Bronchial epithelial cell (primary cell): ENCODE results near the gene LPIN3. TPM values are rescaled to one million over a fixed set of nuclear protein-coding genes. Genes with fewer than 3 reads are reported as not detected.

Experiments used
- DNase-seq: peaks from one replicate; pipeline ENCODE4 v3.0.0-alpha.2; 2010; ENCODE audit warnings: low read depth
- FAIRE-seq: peaks from 2 replicates; lab custom pipeline; 2011; peaks lifted over from hg19 to GRCh38; lab: Jason Lieb, UNC
- H3K27me3 ChIP-seq: 2 replicates; pipeline ENCODE4 v1.5.1; 2011; ENCODE audit warnings: low read length; ENCODE audit not compliant: control insufficient read depth, insufficient read depth
- H3K36me3 ChIP-seq: 2 replicates; pipeline ENCODE4 v1.5.1; 2011; ENCODE audit warnings: low read length; ENCODE audit not compliant: control insufficient read depth, insufficient read depth
- H3K4me3 ChIP-seq: 2 replicates; pipeline ENCODE4 v1.5.1; 2011; ENCODE audit warnings: mild to moderate bottlenecking, low read depth, low read length, control low read depth
- CTCF ChIP-seq: IDR thresholded peaks from 2 replicates; pipeline ENCODE4 v1.5.1; 2011; ENCODE audit warnings: mild to moderate bottlenecking, moderate library complexity, low read length, control low read depth, inconsistent platforms; ENCODE audit not compliant: insufficient read depth, severe bottlenecking
- total RNA-seq: library from RNA; depleted of rRNA; stranded (reverse); fragments of >200 nt; gene quantifications from 2 replicates; pipeline ENCODE4 v1.2.1, GENCODE V29; 2014

LPIN3 gene
- total RNA-seq, 1 donor from 2014 or later, result 3.9 TPM

DNA sequence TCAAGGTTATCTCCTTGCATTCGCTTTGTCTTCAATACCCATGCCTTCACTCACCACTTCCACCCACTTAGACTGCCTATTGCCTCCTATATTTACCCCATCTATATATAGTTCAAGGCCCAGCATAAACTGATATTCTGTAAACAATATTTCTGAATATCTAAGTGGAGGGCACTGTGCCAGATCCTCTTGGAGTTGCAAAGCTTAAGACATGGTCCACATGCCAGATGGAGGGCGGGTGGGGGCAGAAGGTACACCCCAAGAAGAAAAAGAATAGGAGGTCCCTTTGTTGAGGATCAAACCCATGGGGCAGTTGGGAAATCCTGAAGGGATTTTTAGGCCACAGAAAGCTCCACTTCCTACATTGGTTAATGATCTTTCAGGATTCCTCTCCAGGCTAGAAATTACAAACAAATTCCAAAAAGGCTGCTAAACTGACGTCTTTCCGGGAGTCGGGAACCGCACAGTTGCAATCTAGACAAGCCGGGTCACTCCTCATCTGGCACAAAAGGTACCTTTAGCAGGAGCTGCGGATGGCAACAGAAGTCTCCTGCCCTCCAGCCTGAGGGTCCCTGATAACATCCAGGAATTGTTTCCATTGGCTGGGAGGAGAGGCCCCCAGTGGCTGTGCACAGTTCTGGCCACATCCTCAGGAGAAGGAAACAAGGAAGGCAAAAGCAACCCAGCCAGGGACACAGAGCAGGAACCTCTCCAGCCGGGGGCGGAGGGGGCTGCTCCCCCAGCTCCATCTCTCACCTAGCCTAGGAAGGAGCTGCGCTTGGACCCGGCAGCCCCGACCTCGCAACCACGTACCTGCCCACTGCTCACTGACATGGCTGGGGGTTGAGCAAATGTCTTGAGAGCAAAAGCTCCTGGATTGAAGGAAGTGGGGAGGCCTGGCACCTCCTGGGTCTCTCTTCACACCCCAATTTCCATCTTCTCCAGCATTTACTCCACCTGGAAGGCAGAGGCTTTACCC lies 5.9 kb upstream of the LPIN3 start:
- H3K36me3 ChIP-seq, result no peaks in the 10 kb centered on the region
- DNase-seq (no peak), FAIRE-seq (no peak)
- no peak overlapping the region for H3K4me3 ChIP-seq
- no peak for TF ChIP-seq CTCF
- no peaks in the 10 kb centered on the region for H3K27me3 ChIP-seq

DNA sequence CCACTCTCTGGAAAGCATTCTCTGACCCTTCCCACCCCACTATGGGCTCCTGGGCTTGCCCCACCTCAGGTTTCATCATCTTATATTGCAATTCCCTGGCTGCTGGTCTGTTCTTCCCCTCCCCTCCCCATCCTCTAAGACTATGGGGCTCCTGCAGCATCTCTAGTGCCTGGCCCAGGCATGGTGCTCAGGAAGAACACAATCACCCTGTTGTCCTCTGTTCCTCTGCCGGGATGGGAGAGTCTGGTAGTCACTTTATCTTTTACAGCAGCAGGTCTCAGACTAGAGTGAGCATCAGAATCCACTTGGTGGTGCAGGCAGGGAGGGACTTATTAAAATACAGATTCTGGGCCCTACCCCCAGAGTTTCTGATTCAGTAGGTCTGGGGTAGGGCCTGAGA lies 5.0 kb upstream of the LPIN3 start:
- H3K4me3 ChIP-seq, result no peak overlapping the region
- H3K27me3 ChIP-seq, result no peaks in the 10 kb centered on the region
- FAIRE-seq (no peak), DNase-seq (no peak)
- no peak for TF ChIP-seq CTCF
- H3K36me3 ChIP-seq, result no peaks in the 10 kb centered on the region

DNA sequence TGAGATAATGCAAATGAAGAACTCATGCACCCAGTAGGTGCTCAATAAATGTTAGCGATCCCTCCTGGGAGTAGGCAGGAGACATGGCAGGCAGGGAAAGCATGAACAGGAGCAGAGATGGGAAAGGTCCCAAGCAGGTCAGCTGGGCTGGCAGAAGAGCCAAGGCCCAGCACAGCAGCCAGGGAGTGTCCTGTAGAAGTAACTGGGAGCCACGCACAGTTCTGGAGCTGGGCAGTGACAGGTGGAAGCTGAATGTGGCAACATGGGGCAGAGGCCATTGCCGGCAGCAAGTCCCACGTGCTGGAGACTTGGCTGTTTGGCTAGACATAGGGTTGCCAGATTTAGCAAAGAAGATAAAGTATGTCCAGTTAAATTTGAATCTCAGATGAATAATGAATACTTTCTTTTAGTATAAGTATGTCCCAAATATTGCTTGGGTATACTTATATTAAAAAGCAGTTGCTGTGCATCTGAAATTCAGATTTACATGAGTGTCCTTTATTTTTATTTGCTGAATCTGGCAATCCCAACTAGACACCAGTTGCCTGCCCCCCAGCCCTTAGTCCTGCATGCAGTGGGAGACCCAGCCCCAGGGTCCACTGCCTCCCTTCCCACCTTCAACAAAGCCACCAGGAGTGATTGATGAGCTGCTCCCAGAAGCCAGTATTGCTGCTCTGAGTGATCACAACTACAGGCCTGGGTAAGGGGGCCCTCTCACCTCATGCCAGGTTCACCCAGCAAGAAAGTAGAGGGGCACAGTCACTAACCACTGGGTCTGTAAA lies 3.7 kb upstream of the LPIN3 start:
- no peak for FAIRE-seq
- DNase-seq, result no peak
- no peaks in the 10 kb centered on the region for H3K36me3 ChIP-seq
- H3K4me3 ChIP-seq, result no peak overlapping the region
- no peaks in the 10 kb centered on the region for H3K27me3 ChIP-seq
- no peak for TF ChIP-seq CTCF

- peak; percentile 79 for DNase-seq
- TF ChIP-seq CTCF, result peak; percentile 94
- H3K27me3 ChIP-seq, result no peaks in the 10 kb centered on the region
- peak overlapping the region; percentile 52 for H3K4me3 ChIP-seq
- no peak for FAIRE-seq
- no peaks in the 10 kb centered on the region for H3K36me3 ChIP-seq
Measured at GRCh38 chr20:41339957-41340326, 679 bp upstream of the LPIN3 start.

DNA sequence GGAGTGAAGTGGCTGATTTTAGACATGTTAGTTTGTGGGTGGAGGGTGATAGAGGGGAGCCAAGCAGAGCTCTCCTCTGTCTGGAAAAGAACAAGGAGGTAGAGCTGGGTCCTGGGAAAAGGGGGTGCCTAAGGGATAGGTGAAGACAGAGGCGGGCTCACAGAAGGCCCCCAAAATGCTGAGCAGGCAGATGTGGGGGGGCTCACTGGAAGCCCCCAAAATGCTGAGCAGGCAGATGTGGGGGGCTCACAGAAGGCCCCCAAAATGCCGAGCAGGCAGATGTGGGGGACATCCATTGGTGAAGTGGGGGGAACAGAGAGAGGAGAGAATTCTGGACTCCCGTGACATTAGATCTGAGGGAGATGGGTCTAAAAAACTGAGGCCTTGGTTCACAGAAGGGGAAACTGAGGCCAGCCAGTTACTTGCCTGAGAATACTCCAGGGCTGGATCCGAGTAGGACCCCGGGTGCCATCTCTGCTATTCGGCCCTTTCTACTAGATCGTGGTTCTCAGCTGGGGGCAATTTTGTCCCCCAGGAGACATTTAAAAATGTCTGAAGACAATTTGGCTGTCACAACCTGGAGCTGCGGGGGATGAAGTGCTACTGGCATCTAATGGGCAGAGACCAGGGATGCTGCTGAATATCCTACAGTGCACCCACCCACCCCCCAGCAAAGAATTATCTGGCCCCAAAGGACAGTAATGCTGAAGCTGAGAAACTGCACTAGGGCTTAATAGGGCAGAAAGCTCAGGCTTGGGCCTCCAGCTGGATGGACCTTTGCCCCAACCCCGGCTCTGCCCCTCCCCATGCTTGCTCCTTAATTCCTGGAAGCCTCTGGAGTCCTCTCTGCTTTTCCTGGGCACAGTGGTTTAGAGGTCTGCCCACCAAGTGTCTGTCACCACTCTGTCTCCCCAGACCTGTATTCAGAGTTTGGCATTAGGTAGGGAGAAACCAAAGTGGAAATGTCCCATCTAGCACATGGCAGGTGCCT lies 2.1 kb downstream of the LPIN3 start:
- Histone ChIP-seq H3K27me3 (no peaks in the 10 kb centered on the region), H3K4me3 (no peak overlapping the region), H3K36me3 (peaks cover 9% of the 10 kb centered on the region)
- FAIRE-seq (no peak), DNase-seq (no peak)
- no peak for TF ChIP-seq CTCF
